ENCODE data around the gene WWC2.
"Not testable (repeated sequence)": the region's sequence is repeated elsewhere in the genome, so short reads cannot be mapped to it uniquely, and the experiment has no call there.

WWC2 gene

GRCh38 chr4:183144787-183145186, 45.7 kb downstream of the WWC2 start:
- no peak for DNase-seq

- no peak for DNase-seq
Observed at GRCh38 chr4:183145773-183146172, 46.7 kb downstream of the WWC2 start.

GRCh38 chr4:183146478-183146877, 47.4 kb downstream of the WWC2 start:
- no peak for DNase-seq

GRCh38 chr4:183147196-183147595, 48.1 kb downstream of the WWC2 start:
- DNase-seq: no peak

- no peak for DNase-seq
Observed at GRCh38 chr4:183147983-183148382, 48.9 kb downstream of the WWC2 start.

GRCh38 chr4:183149616-183150539, 50.8 kb downstream of the WWC2 start:
- no peak for DNase-seq

GRCh38 chr4:183150664-183151063, 51.6 kb downstream of the WWC2 start:
- DNase-seq: not testable (repeated sequence)

- not testable (repeated sequence) for DNase-seq
Observed at GRCh38 chr4:183152232-183152631, 53.2 kb downstream of the WWC2 start.

GRCh38 chr4:183153190-183153916, 54.3 kb downstream of the WWC2 start:
- DNase-seq: no peak

GRCh38 chr4:183154701-183155391, 55.8 kb downstream of the WWC2 start:
- DNase-seq: no peak

GRCh38 chr4:183155450-183156184, 56.6 kb downstream of the WWC2 start:
- no peak for DNase-seq

GRCh38 chr4:183157215-183157614, 58.2 kb downstream of the WWC2 start:
- no peak for DNase-seq

GRCh38 chr4:183158062-183158461, 59.0 kb downstream of the WWC2 start:
- no peak for DNase-seq

- DNase-seq: no peak
Observed at GRCh38 chr4:183161630-183162029, 62.6 kb downstream of the WWC2 start.

GRCh38 chr4:183163135-183163534, 64.1 kb downstream of the WWC2 start:
- no peak for DNase-seq

GRCh38 chr4:183164963-183165362, 65.9 kb downstream of the WWC2 start:
- DNase-seq: no peak

- DNase-seq: no peak
Observed at GRCh38 chr4:183165376-183165775, 66.3 kb downstream of the WWC2 start.

GRCh38 chr4:183170894-183171293, 71.8 kb downstream of the WWC2 start:
- no peak for DNase-seq

GRCh38 chr4:183171484-183172267, 72.6 kb downstream of the WWC2 start:
- DNase-seq: no peak

- no peak for DNase-seq
Observed at GRCh38 chr4:183172881-183173280, 73.8 kb downstream of the WWC2 start.

GRCh38 chr4:183173580-183174526, 74.8 kb downstream of the WWC2 start:
- DNase-seq: no peak

Data from CD4-positive, alpha-beta T cell treated with Interleukin-17A for 4 hours (primary cell).